Bronchial epithelial cell (primary cell): Measurements from ENCODE around the gene DVL1. TPM values are rescaled to one million over a fixed set of nuclear protein-coding genes. Genes with fewer than 3 reads are reported as not detected.

ENCODE experiments used
- DNase-seq: peaks from one replicate; pipeline ENCODE4 v3.0.0-alpha.2; 2010; ENCODE audit warnings: low read depth
- FAIRE-seq: peaks from 2 replicates; lab custom pipeline; 2011; peaks lifted over from hg19 to GRCh38; lab: Jason Lieb, UNC
- H3K27me3 ChIP-seq: 2 replicates; pipeline ENCODE4 v1.5.1; 2011; ENCODE audit warnings: low read length; ENCODE audit not compliant: control insufficient read depth, insufficient read depth
- H3K36me3 ChIP-seq: 2 replicates; pipeline ENCODE4 v1.5.1; 2011; ENCODE audit warnings: low read length; ENCODE audit not compliant: control insufficient read depth, insufficient read depth
- H3K4me3 ChIP-seq: 2 replicates; pipeline ENCODE4 v1.5.1; 2011; ENCODE audit warnings: mild to moderate bottlenecking, low read depth, low read length, control low read depth
- CTCF ChIP-seq: IDR thresholded peaks from 2 replicates; pipeline ENCODE4 v1.5.1; 2011; ENCODE audit warnings: mild to moderate bottlenecking, moderate library complexity, low read length, control low read depth, inconsistent platforms; ENCODE audit not compliant: insufficient read depth, severe bottlenecking
- total RNA-seq: library from RNA; depleted of rRNA; stranded (reverse); fragments of >200 nt; gene quantifications from 2 replicates; pipeline ENCODE4 v1.2.1, GENCODE V29; 2014

Gene DVL1
- total RNA-seq, 1 donor from 2014 or later: 233 TPM

- TF ChIP-seq CTCF: no peak
- no peaks in the 10 kb centered on the region for H3K36me3 ChIP-seq
- FAIRE-seq: no peak
- H3K4me3 ChIP-seq: no peak overlapping the region
- no peaks in the 10 kb centered on the region for H3K27me3 ChIP-seq
- no peak for DNase-seq
Observed at GRCh38 chr1:1359664-1360468, 10.6 kb upstream of the DVL1 start.

- Histone ChIP-seq H3K27me3 (no peaks in the 10 kb centered on the region), H3K36me3 (no peaks in the 10 kb centered on the region), H3K4me3 (no peak overlapping the region)
- no peak for DNase-seq
- no peak for FAIRE-seq
- no peak for TF ChIP-seq CTCF
Observed at GRCh38 chr1:1359308-1359663, 10.1 kb upstream of the DVL1 start.

DNA sequence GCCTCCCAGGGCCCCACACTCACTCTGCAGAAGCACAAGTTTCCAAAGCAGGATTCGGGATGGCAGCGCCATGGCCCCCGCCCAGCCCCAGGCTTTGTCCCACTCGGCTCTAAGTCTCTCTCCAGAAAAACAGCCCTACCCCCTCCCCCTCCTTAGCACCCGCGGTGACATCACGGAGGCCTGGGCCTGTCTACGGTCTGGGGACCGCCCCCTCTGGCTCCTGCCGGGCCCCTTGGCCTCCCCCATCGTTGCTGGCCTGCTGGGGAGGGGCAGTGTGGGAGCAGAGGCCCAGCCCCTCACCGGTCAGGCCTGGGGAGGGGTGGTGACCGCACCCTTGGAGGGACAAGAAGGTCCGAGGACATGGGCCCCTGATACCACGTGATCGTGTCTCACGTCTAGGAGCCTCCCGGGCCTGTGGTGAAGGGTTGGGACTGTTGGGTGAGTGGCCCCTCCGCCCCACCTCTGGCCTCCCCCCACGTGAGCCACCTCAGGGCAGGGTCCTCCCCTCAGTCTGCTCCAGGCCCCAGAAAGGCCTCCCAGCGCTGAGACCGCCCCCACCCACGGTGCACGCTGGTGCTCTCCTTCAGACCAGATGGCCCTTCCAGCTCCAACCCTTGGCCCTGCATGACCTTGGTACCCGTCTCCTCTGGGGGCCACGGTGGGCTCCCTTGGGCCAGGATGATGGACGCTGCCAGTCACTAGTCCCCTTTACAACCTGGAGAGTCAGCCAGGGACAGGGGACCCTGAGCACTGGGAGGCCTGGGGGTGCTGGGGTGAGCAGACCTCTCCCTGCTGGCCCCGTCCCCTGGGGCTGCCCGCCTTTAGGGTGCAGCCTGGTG is 9.4 kb upstream of the DVL1 start, which contains the start of gene MXRA8:
Gene MXRA8, minus strand, starts transcription at position 123 of the 839 bp plus-strand sequence. Its CDS starts 51 bp downstream, at position 72.
- H3K4me3 ChIP-seq: no peak within 1 kb of the TSS
- FAIRE-seq (no peak), DNase-seq (no peak)
- no peak for TF ChIP-seq CTCF
- no peaks in the 10 kb centered on the region for H3K27me3 ChIP-seq
- no peaks in the 10 kb centered on the region for H3K36me3 ChIP-seq

DNA sequence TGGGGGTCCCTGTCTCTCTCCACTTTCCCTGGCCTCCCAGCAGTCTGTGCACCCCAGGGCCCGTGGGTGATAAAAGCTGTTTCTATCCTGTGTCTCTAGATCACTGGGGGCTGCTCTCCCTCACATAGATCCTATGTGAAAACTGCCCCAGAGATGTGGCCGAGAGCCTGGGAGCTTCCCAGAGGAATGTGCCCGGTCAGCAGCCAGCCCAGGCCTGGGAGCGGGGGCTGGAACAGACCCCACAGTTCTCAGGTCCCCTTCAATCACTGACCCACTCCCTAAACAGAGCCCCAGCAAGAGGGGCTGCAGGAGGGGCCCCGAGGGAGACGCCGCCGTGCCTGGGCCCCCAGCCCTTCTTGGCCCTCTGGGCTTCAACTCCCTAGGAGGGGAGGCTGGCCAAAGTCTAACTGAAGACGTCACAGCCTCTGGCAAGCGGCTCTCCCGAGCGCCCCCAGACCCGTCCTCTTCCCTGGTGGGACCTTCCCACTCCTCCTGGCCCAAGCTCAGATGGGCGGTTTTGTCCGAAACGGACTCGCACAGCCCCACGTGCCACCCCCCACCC is 8.7 kb upstream of the DVL1 start:
- H3K4me3 ChIP-seq: no peak overlapping the region
- no peaks in the 10 kb centered on the region for H3K27me3 ChIP-seq
- FAIRE-seq (no peak), DNase-seq (no peak)
- no peaks in the 10 kb centered on the region for H3K36me3 ChIP-seq
- TF ChIP-seq CTCF: no peak

DNA sequence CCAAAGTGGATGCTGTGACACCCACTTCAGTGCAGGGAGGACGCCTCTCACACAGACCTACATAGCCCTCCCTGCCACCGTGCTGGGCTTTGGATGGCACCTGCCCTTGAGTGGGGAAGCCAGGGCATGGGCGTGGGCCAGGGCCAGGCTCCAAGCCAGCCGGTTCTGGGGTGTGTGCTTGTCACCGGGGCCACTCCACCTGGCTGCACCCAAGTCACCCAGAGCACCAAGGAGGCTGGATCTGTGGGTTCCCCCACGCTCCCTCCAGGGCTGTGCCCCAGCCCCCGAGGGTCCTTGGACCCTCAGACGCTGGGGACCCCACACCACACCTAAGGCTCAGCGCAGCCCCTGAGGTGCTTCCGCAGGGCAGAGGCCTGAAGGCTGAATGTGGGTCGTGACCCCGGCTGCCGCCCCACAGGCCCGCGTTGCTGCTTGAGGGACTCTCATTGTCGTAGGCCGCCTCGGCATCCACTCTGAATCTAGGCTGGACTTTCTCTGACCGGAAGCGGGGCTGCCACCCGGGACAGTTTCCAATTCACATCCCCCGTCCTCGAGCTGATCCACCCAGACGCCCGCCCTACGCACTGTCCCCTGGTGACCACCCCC is 7.7 kb upstream of the DVL1 start:
- Histone ChIP-seq H3K36me3 (no peaks in the 10 kb centered on the region), H3K4me3 (no peak overlapping the region), H3K27me3 (no peaks in the 10 kb centered on the region)
- no peak for DNase-seq
- FAIRE-seq: no peak
- no peak for TF ChIP-seq CTCF
